HUES64 (cell line): Measurements from ENCODE around the gene PSME3IP1.

Experiments used
- H3K27ac ChIP-seq: 2 replicates; pipeline ENCODE4 v1.7.0; 2013; ENCODE audit warnings: low read depth, low read length, inconsistent platforms
- H3K27me3 ChIP-seq: 2 replicates; pipeline ENCODE4 v1.6.1; 2013; ENCODE audit warnings: mild to moderate bottlenecking, low read length; ENCODE audit not compliant: insufficient read depth
- H3K36me3 ChIP-seq: 2 replicates; pipeline ENCODE4 v1.6.1; 2013; ENCODE audit warnings: mild to moderate bottlenecking, low read length; ENCODE audit not compliant: insufficient read depth
- H3K4me1 ChIP-seq: 2 replicates; pipeline ENCODE4 v1.6.1; 2013; ENCODE audit warnings: mild to moderate bottlenecking, low read length, moderate library complexity; ENCODE audit not compliant: insufficient read depth
- H3K4me3 ChIP-seq: 2 replicates; pipeline ENCODE4 v1.5.1; 2013; ENCODE audit warnings: mild to moderate bottlenecking, low read length, moderate library complexity
- H3K9ac ChIP-seq: 2 replicates; pipeline ENCODE4 v1.6.1; 2013; ENCODE audit warnings: mild to moderate bottlenecking, low read depth, low read length
- H3K9me3 ChIP-seq: 2 replicates; pipeline ENCODE4 v1.6.1; 2013; ENCODE audit warnings: low read depth, low read length; ENCODE audit not compliant: insufficient read depth
- WGBS: fragments of 150-250, 120-280 bp; methylation state at CpG from one replicate; pipeline ENCODE4 v1.1.7; 2013; ENCODE audit warnings: missing lambda C conversion rate; 5-methylcytosine and 5-hydroxymethylcytosine counted together

Gene PSME3IP1

DNA sequence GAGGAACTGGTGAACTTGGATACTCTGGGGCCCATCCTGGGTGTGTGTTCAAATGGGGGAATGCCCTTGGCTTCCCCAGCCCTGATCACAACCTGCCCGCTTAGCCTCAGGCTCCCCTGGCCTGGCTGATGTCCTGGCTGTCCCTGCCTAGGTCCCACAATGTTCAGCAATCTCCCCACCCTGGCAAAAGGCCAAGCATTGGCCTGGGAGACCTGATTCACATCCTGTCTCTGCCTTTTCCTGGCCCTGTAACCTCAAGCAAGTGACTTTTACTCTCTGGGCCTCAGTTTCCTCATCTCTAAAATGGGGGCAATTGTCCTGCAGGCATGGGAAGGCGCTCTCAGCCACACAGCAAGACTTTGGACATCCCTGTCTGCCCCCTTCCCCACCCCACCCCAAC, 79.1 kb downstream of the PSME3IP1 start:
- Histone ChIP-seq H3K9me3 (no peaks in the 10 kb centered on the region), H3K4me1 (peaks cover 3% of the 10 kb centered on the region; the same call in 1 of the 2 replicates), H3K9ac (no peak overlapping the region), H3K27ac (no peak overlapping the region), H3K36me3 (no peaks in the 10 kb centered on the region), H3K4me3 (no peak overlapping the region), H3K27me3 (no peaks in the 10 kb centered on the region)
- 88% methylated on average over 2 of the region's 2 CpGs for WGBS

- H3K9ac ChIP-seq = no peak overlapping the region
- 92% methylated on average over 7 of the region's 7 CpGs for WGBS
- H3K4me1 ChIP-seq = peaks cover 3% of the 10 kb centered on the region; the same call in 1 of the 2 replicates
- H3K9me3 ChIP-seq = no peaks in the 10 kb centered on the region
- H3K4me3 ChIP-seq = no peak overlapping the region
- H3K27ac ChIP-seq = no peak overlapping the region
- no peaks in the 10 kb centered on the region for H3K36me3 ChIP-seq
- H3K27me3 ChIP-seq = no peaks in the 10 kb centered on the region
Observed at GRCh38 chr16:57105184-57105583, 80.7 kb downstream of the PSME3IP1 start.

DNA sequence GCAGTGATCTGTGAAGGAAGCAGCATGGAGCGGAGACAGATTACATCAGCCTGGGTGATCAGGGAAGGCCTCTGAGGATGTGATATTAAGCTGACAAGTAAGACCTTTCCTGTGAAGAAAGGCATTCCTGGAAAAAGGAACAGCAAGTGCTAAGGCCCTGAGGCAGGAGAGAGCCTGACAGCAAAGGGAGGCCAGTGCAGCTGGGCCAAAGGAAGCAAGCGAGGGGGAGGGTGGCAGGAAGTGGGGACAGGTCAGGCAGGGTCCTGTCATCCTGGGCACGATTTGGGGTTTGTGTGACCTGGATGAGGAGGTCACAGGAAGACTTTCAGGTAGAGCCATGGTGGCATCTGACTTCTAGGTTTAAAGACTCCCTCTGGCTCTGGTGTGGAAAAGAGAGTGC, 81.1 kb downstream of the PSME3IP1 start:
- no peak overlapping the region for H3K27ac ChIP-seq
- peaks cover 3% of the 10 kb centered on the region; the same call in 1 of the 2 replicates for H3K4me1 ChIP-seq
- WGBS = 86% methylated on average over 3 of the region's 3 CpGs
- H3K4me3 ChIP-seq = no peak overlapping the region
- H3K9ac ChIP-seq = no peak overlapping the region
- no peaks in the 10 kb centered on the region for H3K27me3 ChIP-seq
- H3K36me3 ChIP-seq = no peaks in the 10 kb centered on the region
- no peaks in the 10 kb centered on the region for H3K9me3 ChIP-seq

GRCh38 chr16:57102888-57103851, 82.7 kb downstream of the PSME3IP1 start:
- Histone ChIP-seq H3K9me3 (no peaks in the 10 kb centered on the region), H3K36me3 (no peaks in the 10 kb centered on the region), H3K4me3 (no peak overlapping the region), H3K4me1 (peaks cover 3% of the 10 kb centered on the region; the same call in 1 of the 2 replicates), H3K9ac (no peak overlapping the region), H3K27ac (no peak overlapping the region), H3K27me3 (no peaks in the 10 kb centered on the region)
- WGBS = 68% methylated on average over 16 of the region's 16 CpGs
